Astrocyte (in vitro differentiated cells and primary cell): ENCODE data around the gene EFNB2. TPM values are rescaled to one million over a fixed set of nuclear protein-coding genes. Genes with fewer than 3 reads are reported as not detected.
A peak's percentile ranks its signal among the peaks of the same experiment; 100 is the strongest.

Experiments used
- DNase-seq: peaks from one replicate; pipeline ENCODE4 v3.0.0-alpha.2; 2010; ENCODE audit warnings: low read depth
- FAIRE-seq: peaks from 2 replicates; lab custom pipeline; 2011; peaks lifted over from hg19 to GRCh38; lab: Jason Lieb, UNC
- H2AFZ ChIP-seq: 2 replicates; pipeline ENCODE4 v1.6.0; 2012; ENCODE audit warnings: low read depth, low read length, inconsistent platforms
- H3K27ac ChIP-seq: 2 replicates; pipeline ENCODE4 v1.5.1; 2011; ENCODE audit warnings: low read depth, low read length, inconsistent platforms
- H3K27me3 ChIP-seq: 2 replicates; pipeline ENCODE4 v1.6.0; 2011; ENCODE audit warnings: low read length, inconsistent platforms; ENCODE audit not compliant: insufficient read depth
- H3K36me3 ChIP-seq: 2 replicates; pipeline ENCODE4 v1.5.1; 2011; ENCODE audit warnings: low read length, inconsistent platforms; ENCODE audit not compliant: insufficient read depth
- H3K4me1 ChIP-seq: 2 replicates; pipeline ENCODE4 v1.5.1; 2011; ENCODE audit warnings: low read length, inconsistent platforms; ENCODE audit not compliant: insufficient read depth
- H3K4me2 ChIP-seq: 2 replicates; pipeline ENCODE4 v1.6.0; 2012; ENCODE audit warnings: low read length, inconsistent platforms
- H3K4me3 ChIP-seq: 2 replicates; pipeline ENCODE4 v1.5.1; 2011; ENCODE audit warnings: low read depth, mild to moderate bottlenecking, low read length, inconsistent platforms; ENCODE audit not compliant: insufficient read depth
- H3K79me2 ChIP-seq: 2 replicates; pipeline ENCODE4 v1.6.0; 2012; ENCODE audit warnings: mild to moderate bottlenecking, low read length, inconsistent platforms; ENCODE audit not compliant: insufficient read depth
- H3K9ac ChIP-seq: 2 replicates; pipeline ENCODE4 v1.6.0; 2012; ENCODE audit warnings: mild to moderate bottlenecking, low read length, inconsistent platforms
- H3K9me3 ChIP-seq: 2 replicates; pipeline ENCODE4 v1.5.1; 2012; ENCODE audit warnings: low read depth, mild to moderate bottlenecking, low read length, inconsistent platforms; ENCODE audit not compliant: insufficient read depth
- H4K20me1 ChIP-seq: 2 replicates; pipeline ENCODE4 v1.6.0; 2012; ENCODE audit warnings: low read length, inconsistent platforms; ENCODE audit not compliant: insufficient read depth
- H3K27ac Mint-ChIP-seq: one replicate; pipeline ENCODE4 v1.8.0; 2021; ENCODE audit warnings: mild to moderate bottlenecking, mixed read lengths; ENCODE audit not compliant: unreplicated experiment
- H3K27me3 Mint-ChIP-seq: one replicate; pipeline ENCODE4 v1.8.0; 2021; ENCODE audit warnings: low read depth, mixed read lengths; ENCODE audit not compliant: unreplicated experiment
- H3K36me3 Mint-ChIP-seq: one replicate; pipeline ENCODE4 v1.8.0; 2021; ENCODE audit warnings: low read depth, mixed read lengths; ENCODE audit not compliant: unreplicated experiment
- H3K4me1 Mint-ChIP-seq: one replicate; pipeline ENCODE4 v1.8.0; 2021; ENCODE audit warnings: low read depth, mixed read lengths; ENCODE audit not compliant: unreplicated experiment
- H3K4me3 Mint-ChIP-seq: one replicate; pipeline ENCODE4 v1.8.0; 2021; ENCODE audit warnings: mild to moderate bottlenecking, moderate library complexity, mixed read lengths; ENCODE audit not compliant: unreplicated experiment
- H3K9me3 Mint-ChIP-seq: one replicate; pipeline ENCODE4 v1.8.0; 2021; ENCODE audit warnings: mild to moderate bottlenecking, mixed read lengths; ENCODE audit not compliant: unreplicated experiment
- CTCF ChIP-seq: IDR thresholded peaks from 2 replicates; pipeline ENCODE4 v1.5.1; 2011; ENCODE audit warnings: low read depth, mild to moderate bottlenecking, inconsistent platforms, low read length, moderate library complexity; ENCODE audit not compliant: insufficient read depth
- EZH2 ChIP-seq: IDR thresholded peaks from 2 replicates; pipeline ENCODE4 v1.6.1; 2012; ENCODE audit warnings: mild to moderate bottlenecking, low read length, inconsistent platforms; ENCODE audit not compliant: insufficient read depth
- total RNA-seq: library from RNA; stranded (reverse); gene quantifications from 2 replicates; pipeline ENCODE4 v1.2.1, GENCODE V29; 2021

Gene EFNB2
- total RNA-seq, 1 donor from 2014 or later, result 93.2 TPM

- H3K27me3 Mint-ChIP-seq, result peaks cover 2% of the 10 kb centered on the region
- no peak for FAIRE-seq
- Histone ChIP-seq H3K4me3 (no peak overlapping the region), H3K27ac (no peak overlapping the region), H4K20me1 (no peaks in the 10 kb centered on the region), H3K9me3 (no peaks in the 10 kb centered on the region), H2AFZ (no peak overlapping the region), H3K79me2 (no peaks in the 10 kb centered on the region), H3K4me1 (peaks cover 9% of the 10 kb centered on the region), H3K4me2 (no peak overlapping the region), H3K27me3 (no peaks in the 10 kb centered on the region), H3K36me3 (no peaks in the 10 kb centered on the region), H3K9ac (no peak overlapping the region)
- DNase-seq, result no peak
- peaks cover 15% of the 10 kb centered on the region for H3K4me1 Mint-ChIP-seq
- H3K4me3 Mint-ChIP-seq, result no peak overlapping the region
- peaks cover 5% of the 10 kb centered on the region for H3K9me3 Mint-ChIP-seq
- H3K36me3 Mint-ChIP-seq, result no peaks in the 10 kb centered on the region
- no peak overlapping the region for H3K27ac Mint-ChIP-seq
- no peak for TF ChIP-seq CTCF
- no peak for TF ChIP-seq EZH2
Measured at GRCh38 chr13:106449096-106449495, 86.4 kb downstream of the EFNB2 start.

GRCh38 chr13:106445996-106446395 lies 89.5 kb downstream of the EFNB2 start:
- Histone ChIP-seq H3K27me3 (no peaks in the 10 kb centered on the region), H3K9me3 (no peaks in the 10 kb centered on the region), H3K27ac (no peak overlapping the region), H3K36me3 (no peaks in the 10 kb centered on the region), H4K20me1 (no peaks in the 10 kb centered on the region), H3K4me3 (no peak overlapping the region), H3K9ac (no peak overlapping the region), H3K4me1 (peaks cover 9% of the 10 kb centered on the region), H3K79me2 (no peaks in the 10 kb centered on the region), H2AFZ (no peak overlapping the region), H3K4me2 (peak overlapping the region; percentile 37)
- FAIRE-seq, result no peak
- Mint-ChIP-seq H3K4me3 (no peak overlapping the region), H3K36me3 (no peaks in the 10 kb centered on the region), H3K9me3 (peaks cover 2% of the 10 kb centered on the region), H3K4me1 (peaks cover 15% of the 10 kb centered on the region), H3K27me3 (no peaks in the 10 kb centered on the region), H3K27ac (peak overlapping the region; percentile 16)
- TF ChIP-seq EZH2 (no peak), CTCF (no peak)
- peak; percentile 78 for DNase-seq

GRCh38 chr13:106443607-106444322 lies 91.7 kb downstream of the EFNB2 start:
- H4K20me1 ChIP-seq, result no peaks in the 10 kb centered on the region
- H3K4me1 ChIP-seq, result peaks cover 9% of the 10 kb centered on the region
- H3K27me3 ChIP-seq, result no peaks in the 10 kb centered on the region
- no peaks in the 10 kb centered on the region for H3K36me3 ChIP-seq
- H3K4me3 ChIP-seq, result no peak overlapping the region
- H3K79me2 ChIP-seq, result no peaks in the 10 kb centered on the region
- no peaks in the 10 kb centered on the region for H3K9me3 ChIP-seq
- DNase-seq, result no peak
- FAIRE-seq, result no peak
- Mint-ChIP-seq H3K27ac (no peak overlapping the region), H3K4me3 (no peak overlapping the region), H3K4me1 (peaks cover 17% of the 10 kb centered on the region), H3K27me3 (no peaks in the 10 kb centered on the region), H3K9me3 (peaks cover 2% of the 10 kb centered on the region), H3K36me3 (no peaks in the 10 kb centered on the region)
- H3K9ac ChIP-seq, result no peak overlapping the region
- H2AFZ ChIP-seq, result no peak overlapping the region
- H3K4me2 ChIP-seq, result no peak overlapping the region
- H3K27ac ChIP-seq, result no peak overlapping the region
- TF ChIP-seq CTCF (no peak), EZH2 (no peak)
